ENCODE measurements around the gene ASAP2. TPM values are rescaled to one million over a fixed set of nuclear protein-coding genes. Genes with fewer than 3 reads are reported as not detected.

ASAP2 gene
- total RNA-seq, 1 experiment from 2014 or later, result 18.4 TPM

GRCh38 chr2:9343524-9343923 is 136.9 kb downstream of the ASAP2 start:
- peaks cover 78% of the 10 kb centered on the region for H3K36me3 ChIP-seq
- DNase-seq, result no peak
- no peaks in the 10 kb centered on the region for H3K27me3 ChIP-seq
- no peak overlapping the region for H3K4me3 ChIP-seq
- no peaks in the 10 kb centered on the region for H3K9me3 ChIP-seq

GRCh38 chr2:9344434-9344833 is 137.8 kb downstream of the ASAP2 start:
- Histone ChIP-seq H3K36me3 (peaks cover 76% of the 10 kb centered on the region), H3K4me3 (no peak overlapping the region), H3K27me3 (no peaks in the 10 kb centered on the region), H3K9me3 (no peaks in the 10 kb centered on the region)
- DNase-seq, result no peak

GRCh38 chr2:9345343-9345742 is 138.7 kb downstream of the ASAP2 start:
- no peaks in the 10 kb centered on the region for H3K27me3 ChIP-seq
- peaks cover 74% of the 10 kb centered on the region for H3K36me3 ChIP-seq
- no peak overlapping the region for H3K4me3 ChIP-seq
- H3K9me3 ChIP-seq, result no peaks in the 10 kb centered on the region
- no peak for DNase-seq

GRCh38 chr2:9345997-9346396 is 139.4 kb downstream of the ASAP2 start:
- no peaks in the 10 kb centered on the region for H3K27me3 ChIP-seq
- H3K9me3 ChIP-seq, result no peaks in the 10 kb centered on the region
- H3K36me3 ChIP-seq, result peaks cover 80% of the 10 kb centered on the region
- DNase-seq, result no peak
- H3K4me3 ChIP-seq, result no peak overlapping the region

GRCh38 chr2:9346885-9347284 is 140.3 kb downstream of the ASAP2 start:
- peaks cover 82% of the 10 kb centered on the region for H3K36me3 ChIP-seq
- H3K4me3 ChIP-seq, result no peak overlapping the region
- H3K27me3 ChIP-seq, result no peaks in the 10 kb centered on the region
- no peak for DNase-seq
- no peaks in the 10 kb centered on the region for H3K9me3 ChIP-seq

- Histone ChIP-seq H3K9me3 (no peaks in the 10 kb centered on the region), H3K36me3 (peaks cover 80% of the 10 kb centered on the region), H3K4me3 (no peak overlapping the region), H3K27me3 (no peaks in the 10 kb centered on the region)
- no peak for DNase-seq
These were observed 140.8 kb downstream of the ASAP2 start for GRCh38 chr2:9347411-9347881.

- peaks cover 70% of the 10 kb centered on the region for H3K36me3 ChIP-seq
- no peak overlapping the region for H3K4me3 ChIP-seq
- no peaks in the 10 kb centered on the region for H3K27me3 ChIP-seq
- DNase-seq, result no peak
- H3K9me3 ChIP-seq, result no peaks in the 10 kb centered on the region
These were observed 147.7 kb downstream of the ASAP2 start for GRCh38 chr2:9354318-9354717.

GRCh38 chr2:9355270-9355669 is 148.7 kb downstream of the ASAP2 start:
- peaks cover 76% of the 10 kb centered on the region for H3K36me3 ChIP-seq
- no peaks in the 10 kb centered on the region for H3K27me3 ChIP-seq

GRCh38 chr2:9355716-9356115 is 149.1 kb downstream of the ASAP2 start:
- H3K27me3 ChIP-seq, result no peaks in the 10 kb centered on the region
- no peak for DNase-seq
- H3K9me3 ChIP-seq, result no peaks in the 10 kb centered on the region
- H3K4me3 ChIP-seq, result no peak overlapping the region
- H3K36me3 ChIP-seq, result peaks cover 76% of the 10 kb centered on the region

More at GRCh38 chr2:9355270-9355669, 148.7 kb downstream of the ASAP2 start:
- H3K9me3 ChIP-seq, result no peaks in the 10 kb centered on the region
- H3K4me3 ChIP-seq, result no peak overlapping the region
- DNase-seq, result no peak

- no peak overlapping the region for H3K4me3 ChIP-seq
These were observed 149.6 kb downstream of the ASAP2 start for GRCh38 chr2:9356261-9356660.

GRCh38 chr2:9358846-9359245 is 152.2 kb downstream of the ASAP2 start:
- DNase-seq, result no peak
- H3K27me3 ChIP-seq, result no peaks in the 10 kb centered on the region
- no peak overlapping the region for H3K4me3 ChIP-seq
- H3K36me3 ChIP-seq, result peaks cover 76% of the 10 kb centered on the region
- no peaks in the 10 kb centered on the region for H3K9me3 ChIP-seq

More at GRCh38 chr2:9356261-9356660, 149.6 kb downstream of the ASAP2 start:
- DNase-seq, result no peak
- Histone ChIP-seq H3K27me3 (no peaks in the 10 kb centered on the region), H3K36me3 (peaks cover 76% of the 10 kb centered on the region), H3K9me3 (no peaks in the 10 kb centered on the region)

GRCh38 chr2:9359463-9359862 is 152.9 kb downstream of the ASAP2 start:
- Histone ChIP-seq H3K27me3 (no peaks in the 10 kb centered on the region), H3K36me3 (peaks cover 78% of the 10 kb centered on the region), H3K4me3 (no peak overlapping the region), H3K9me3 (no peaks in the 10 kb centered on the region)
- DNase-seq, result no peak

GRCh38 chr2:9360110-9360509 is 153.5 kb downstream of the ASAP2 start:
- no peak for DNase-seq
- no peaks in the 10 kb centered on the region for H3K27me3 ChIP-seq
- no peaks in the 10 kb centered on the region for H3K9me3 ChIP-seq
- peaks cover 82% of the 10 kb centered on the region for H3K36me3 ChIP-seq
- no peak overlapping the region for H3K4me3 ChIP-seq

- no peak for DNase-seq
- H3K27me3 ChIP-seq, result no peaks in the 10 kb centered on the region
- no peaks in the 10 kb centered on the region for H3K9me3 ChIP-seq
- H3K4me3 ChIP-seq, result no peak overlapping the region
- H3K36me3 ChIP-seq, result peaks cover 87% of the 10 kb centered on the region
These were observed 154.1 kb downstream of the ASAP2 start for GRCh38 chr2:9360701-9361100.

- Histone ChIP-seq H3K36me3 (peaks cover 79% of the 10 kb centered on the region), H3K9me3 (no peaks in the 10 kb centered on the region), H3K4me3 (no peak overlapping the region), H3K27me3 (no peaks in the 10 kb centered on the region)
- no peak for DNase-seq
These were observed 157.8 kb downstream of the ASAP2 start for GRCh38 chr2:9364373-9364772.

- no peaks in the 10 kb centered on the region for H3K9me3 ChIP-seq
- H3K4me3 ChIP-seq, result no peak overlapping the region
- H3K36me3 ChIP-seq, result peaks cover 75% of the 10 kb centered on the region
- no peaks in the 10 kb centered on the region for H3K27me3 ChIP-seq
- no peak for DNase-seq
These were observed 158.3 kb downstream of the ASAP2 start for GRCh38 chr2:9364791-9365497.

GRCh38 chr2:9365498-9366019 is 158.9 kb downstream of the ASAP2 start:
- no peak for DNase-seq

GRCh38 chr2:9366026-9366425 is 159.4 kb downstream of the ASAP2 start:
- no peak overlapping the region for H3K4me3 ChIP-seq
- no peaks in the 10 kb centered on the region for H3K27me3 ChIP-seq
- peaks cover 65% of the 10 kb centered on the region for H3K36me3 ChIP-seq
- DNase-seq, result no peak
- H3K9me3 ChIP-seq, result no peaks in the 10 kb centered on the region

More at GRCh38 chr2:9365498-9366019, 158.9 kb downstream of the ASAP2 start:
- H3K27me3 ChIP-seq, result no peaks in the 10 kb centered on the region
- H3K4me3 ChIP-seq, result no peak overlapping the region
- no peaks in the 10 kb centered on the region for H3K9me3 ChIP-seq
- H3K36me3 ChIP-seq, result peaks cover 70% of the 10 kb centered on the region
